Epithelial cell of prostate (primary cell): ENCODE measurements around the gene FMNL1.

ENCODE experiments used
- DNase-seq: peaks from one replicate; pipeline ENCODE4 v3.0.0-alpha.2; 2011; ENCODE audit warnings: low read depth, low spot score
- H3K27ac ChIP-seq: fragments of 450-650 bp; 2 replicates; pipeline ENCODE4 v1.5.1; 2017; ENCODE audit warnings: mild to moderate bottlenecking

The FMNL1 gene

DNA sequence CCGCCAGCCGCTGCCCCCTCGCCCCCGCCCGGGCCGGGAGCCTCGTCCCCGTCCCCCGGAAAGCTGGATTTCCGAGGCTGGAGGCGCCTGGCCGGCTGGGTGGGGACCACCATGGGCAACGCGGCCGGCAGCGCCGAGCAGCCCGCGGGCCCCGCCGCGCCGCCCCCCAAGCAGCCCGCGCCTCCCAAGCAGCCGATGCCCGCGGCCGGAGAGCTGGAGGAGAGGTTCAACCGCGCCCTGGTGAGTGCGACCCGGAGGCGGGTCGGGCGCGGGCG is 266 bp downstream of the FMNL1 start:
- H3K27ac ChIP-seq: no peak overlapping the region
- no peak for DNase-seq

- no peak overlapping the region for H3K27ac ChIP-seq
- DNase-seq: no peak
Observed at GRCh38 chr17:45222289-45222995, 757 bp downstream of the FMNL1 start.

DNA sequence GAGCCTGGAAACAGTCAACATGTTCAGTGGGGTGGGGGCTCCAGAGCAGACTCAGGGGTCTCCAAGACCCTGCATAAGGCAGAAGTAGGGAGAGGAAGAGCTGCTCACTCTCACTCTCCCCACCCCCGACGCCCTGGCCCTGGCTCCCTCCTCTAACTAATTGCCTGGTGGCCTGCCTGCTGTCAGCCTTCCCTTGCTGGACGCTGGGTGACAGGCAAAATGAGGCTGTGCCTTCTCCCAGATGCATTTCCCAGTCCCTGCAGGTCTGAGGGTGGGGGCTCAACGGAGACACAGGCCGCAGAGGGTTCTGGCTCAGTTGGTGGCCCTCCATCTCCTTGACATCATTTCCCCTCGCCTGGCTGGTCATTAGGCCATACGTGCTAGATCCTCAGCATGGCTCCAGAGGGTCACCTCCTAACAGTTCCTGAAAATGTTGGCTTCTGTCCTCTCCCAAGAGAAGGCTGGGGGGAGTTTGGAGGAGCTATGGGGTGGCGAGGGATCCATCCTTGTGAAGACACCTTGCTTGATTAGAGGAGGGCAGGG is 1.4 kb downstream of the FMNL1 start:
- no peak for DNase-seq
- H3K27ac ChIP-seq: no peak overlapping the region

GRCh38 chr17:45223539-45224528 is 2.1 kb downstream of the FMNL1 start:
- H3K27ac ChIP-seq: no peak overlapping the region
- DNase-seq: no peak

DNA sequence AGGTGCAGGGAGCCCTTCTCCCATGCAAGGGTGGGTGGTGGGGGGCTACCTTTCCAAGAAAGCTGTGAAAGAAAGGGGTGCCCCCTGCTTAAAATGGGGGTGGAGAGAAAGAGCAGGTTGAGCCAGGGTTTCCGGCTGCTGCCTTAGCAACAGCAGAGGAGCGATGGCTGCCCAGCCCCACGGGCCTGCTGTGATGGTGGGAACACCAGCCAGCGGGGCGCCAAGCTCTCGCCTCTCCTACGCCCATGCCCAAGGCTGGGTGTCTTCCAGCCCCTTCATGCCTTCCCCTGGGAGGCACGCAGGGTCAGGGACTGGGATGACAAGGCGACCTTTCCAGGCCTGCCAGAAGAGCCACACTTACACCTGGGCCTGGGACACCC is 3.0 kb downstream of the FMNL1 start:
- DNase-seq: no peak
- no peak overlapping the region for H3K27ac ChIP-seq

DNA sequence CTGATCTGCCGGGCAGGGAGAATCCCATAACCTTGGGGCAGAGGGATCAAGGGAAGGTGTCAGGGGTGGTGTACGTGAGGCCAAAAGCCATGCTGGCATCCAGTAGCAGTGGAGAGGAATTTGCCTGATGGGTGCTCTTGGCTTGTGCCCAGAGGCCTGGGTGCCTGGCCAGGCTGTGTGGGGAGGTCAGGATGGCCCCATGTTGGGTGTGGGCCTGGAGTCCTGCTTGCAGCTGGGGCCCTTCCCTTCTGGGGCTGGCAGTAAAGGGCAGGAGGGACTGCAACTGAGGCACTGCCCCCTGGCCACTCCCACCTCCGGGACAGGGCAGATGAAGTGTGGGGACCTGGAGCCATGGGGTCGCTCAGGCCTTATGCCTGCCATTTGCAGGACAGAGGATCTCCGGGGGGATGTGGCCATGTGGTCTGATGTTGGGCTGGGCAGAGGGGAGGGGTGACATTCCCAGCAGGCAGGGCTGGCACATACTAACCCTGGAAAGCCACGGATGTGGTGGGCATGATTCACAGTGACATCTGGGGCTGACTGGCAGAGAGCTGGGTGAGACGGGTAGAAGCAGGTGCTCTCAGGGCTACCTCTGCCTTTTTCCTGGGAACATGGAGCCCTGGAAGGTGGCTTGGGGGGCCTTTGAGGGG is 3.5 kb downstream of the FMNL1 start:
- H3K27ac ChIP-seq: no peak overlapping the region
- no peak for DNase-seq

DNA sequence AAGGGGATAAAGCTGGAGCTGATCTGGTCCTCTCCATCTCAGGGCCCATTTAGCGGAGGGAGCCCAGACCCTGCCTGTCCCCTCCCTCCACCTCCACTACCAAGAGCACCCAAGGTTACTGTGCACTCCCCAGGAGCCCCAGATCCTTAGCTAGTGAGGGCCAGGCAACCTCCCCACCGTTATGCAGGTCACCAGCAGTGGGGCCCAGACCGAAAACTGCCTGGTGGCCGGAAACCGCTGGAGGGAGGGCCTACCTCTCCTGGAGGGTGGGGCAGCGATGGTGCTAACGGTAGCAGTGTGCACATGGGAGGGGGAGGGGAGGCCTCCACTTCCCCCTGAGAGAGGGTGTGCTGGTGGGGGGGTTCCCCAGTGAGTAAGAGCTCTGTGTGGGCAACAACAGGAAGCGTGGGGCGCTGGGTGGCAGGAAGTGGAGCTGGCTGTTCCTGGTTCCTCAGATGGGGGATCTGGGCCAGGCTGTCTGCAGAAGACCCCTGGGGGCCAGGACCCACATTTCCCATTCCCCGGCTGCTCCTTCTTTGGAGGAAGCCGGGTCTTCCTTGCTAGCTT is 4.4 kb downstream of the FMNL1 start:
- H3K27ac ChIP-seq: no peak overlapping the region

DNA sequence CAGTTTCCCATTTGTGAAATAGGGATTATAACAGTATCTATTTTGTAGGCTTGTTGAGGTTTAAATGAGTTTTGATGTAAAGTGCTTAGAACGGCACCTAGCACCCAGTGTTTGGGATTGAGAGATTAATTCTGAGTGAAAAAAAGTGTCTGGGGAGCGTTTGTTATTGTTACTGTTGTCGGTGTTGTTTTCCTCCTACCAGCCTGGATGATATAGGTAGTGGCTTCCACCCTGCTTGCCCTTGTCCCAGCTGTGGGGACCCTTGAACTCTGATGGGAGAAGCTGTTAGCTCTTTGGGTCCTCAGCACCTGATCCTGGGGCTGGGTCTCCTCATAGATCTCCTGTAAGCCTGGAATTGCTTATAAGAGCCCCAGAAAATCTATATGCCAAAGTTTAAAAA is 4.9 kb downstream of the FMNL1 start:
- H3K27ac ChIP-seq: no peak overlapping the region
- no peak for DNase-seq

More for the DNA sequence above, 4.4 kb downstream of the FMNL1 start:
- no peak for DNase-seq

GRCh38 chr17:45227101-45227925 is 5.6 kb downstream of the FMNL1 start:
- no peak overlapping the region for H3K27ac ChIP-seq
- no peak for DNase-seq

DNA sequence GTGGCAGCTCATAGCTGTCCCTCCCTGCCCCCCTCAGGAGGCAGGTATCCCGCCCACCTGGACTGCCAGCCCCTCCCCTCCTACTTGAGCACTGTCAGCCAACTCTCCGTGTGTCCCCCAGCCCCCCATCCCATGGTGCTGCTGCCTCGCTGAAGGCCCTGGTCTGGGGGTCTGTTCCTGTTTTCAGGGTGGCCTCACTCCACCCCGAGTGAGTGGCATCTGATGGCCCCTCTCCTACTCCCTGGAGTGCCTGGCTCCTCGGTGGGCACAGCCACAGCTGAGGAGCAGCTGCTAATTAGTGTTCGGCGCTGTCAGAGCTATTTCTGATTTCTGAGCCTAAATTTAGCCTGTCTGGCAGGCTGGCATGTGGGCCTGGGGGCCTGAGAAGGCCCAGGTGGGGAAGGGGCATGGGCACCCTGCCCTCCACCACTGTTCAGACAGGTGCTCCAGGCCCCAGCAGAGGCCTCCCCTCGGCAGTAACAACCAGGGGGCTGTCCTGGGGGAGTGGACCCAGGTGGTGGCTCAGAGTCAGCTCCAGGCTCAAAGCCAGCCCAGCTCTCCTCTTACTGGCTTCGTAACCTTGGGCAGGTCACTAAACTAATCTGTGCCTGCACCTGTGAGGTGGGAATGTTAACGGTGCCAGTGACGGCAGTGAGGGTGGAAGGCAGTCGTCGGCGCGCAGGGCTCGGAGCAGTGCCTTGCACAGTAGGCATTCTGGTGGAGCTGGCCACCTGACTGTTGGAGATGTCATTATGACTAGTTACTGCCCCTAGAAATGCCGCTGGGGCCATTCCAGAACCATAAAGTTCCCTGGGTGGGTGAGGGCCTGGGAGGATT is 6.5 kb downstream of the FMNL1 start:
- H3K27ac ChIP-seq: no peak overlapping the region

GRCh38 chr17:45228763-45229539 is 7.3 kb downstream of the FMNL1 start:
- no peak overlapping the region for H3K27ac ChIP-seq

More for the DNA sequence above, 6.5 kb downstream of the FMNL1 start:
- no peak for DNase-seq

DNA sequence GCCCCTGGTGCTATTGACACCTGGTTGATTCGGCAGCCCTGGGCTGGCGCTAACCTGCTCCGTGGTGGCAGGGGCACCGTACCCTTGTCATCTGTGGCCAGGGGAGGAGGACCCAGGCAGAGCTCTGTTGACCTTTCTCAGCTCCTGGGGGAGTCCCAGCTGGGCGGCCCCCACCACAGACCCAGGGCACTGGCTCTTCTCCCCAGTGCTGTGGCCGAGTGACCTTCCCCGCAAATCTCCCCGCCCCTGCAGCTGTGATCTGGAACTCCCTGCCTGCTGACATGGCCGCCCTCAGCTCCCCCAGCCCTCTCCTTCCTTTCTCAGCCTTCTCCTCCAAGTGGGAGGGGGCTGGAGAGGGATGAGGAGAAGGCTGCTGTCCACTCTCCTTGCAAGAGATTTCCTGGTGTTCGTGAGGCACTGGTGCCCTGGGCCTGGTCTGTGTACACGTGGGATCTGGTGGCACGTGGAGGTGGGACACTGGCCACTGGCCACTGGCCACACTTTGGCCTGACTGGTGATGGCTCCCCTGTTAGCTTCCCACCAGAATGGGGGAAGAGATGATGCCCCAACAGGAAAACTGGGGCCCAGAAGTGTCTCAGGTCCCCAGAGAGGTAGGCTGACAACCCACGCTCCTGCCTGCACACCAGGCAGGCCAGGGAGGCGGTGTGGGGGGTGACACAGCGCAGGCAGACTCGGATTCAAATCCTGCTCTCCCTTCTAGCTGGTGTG is 8.2 kb downstream of the FMNL1 start:
- DNase-seq: no peak
- no peak overlapping the region for H3K27ac ChIP-seq

More at GRCh38 chr17:45228763-45229539, 7.3 kb downstream of the FMNL1 start:
- DNase-seq: no peak

- no peak for DNase-seq
- H3K27ac ChIP-seq: no peak overlapping the region
Observed at GRCh38 chr17:45230410-45230786, 8.7 kb downstream of the FMNL1 start.

DNA sequence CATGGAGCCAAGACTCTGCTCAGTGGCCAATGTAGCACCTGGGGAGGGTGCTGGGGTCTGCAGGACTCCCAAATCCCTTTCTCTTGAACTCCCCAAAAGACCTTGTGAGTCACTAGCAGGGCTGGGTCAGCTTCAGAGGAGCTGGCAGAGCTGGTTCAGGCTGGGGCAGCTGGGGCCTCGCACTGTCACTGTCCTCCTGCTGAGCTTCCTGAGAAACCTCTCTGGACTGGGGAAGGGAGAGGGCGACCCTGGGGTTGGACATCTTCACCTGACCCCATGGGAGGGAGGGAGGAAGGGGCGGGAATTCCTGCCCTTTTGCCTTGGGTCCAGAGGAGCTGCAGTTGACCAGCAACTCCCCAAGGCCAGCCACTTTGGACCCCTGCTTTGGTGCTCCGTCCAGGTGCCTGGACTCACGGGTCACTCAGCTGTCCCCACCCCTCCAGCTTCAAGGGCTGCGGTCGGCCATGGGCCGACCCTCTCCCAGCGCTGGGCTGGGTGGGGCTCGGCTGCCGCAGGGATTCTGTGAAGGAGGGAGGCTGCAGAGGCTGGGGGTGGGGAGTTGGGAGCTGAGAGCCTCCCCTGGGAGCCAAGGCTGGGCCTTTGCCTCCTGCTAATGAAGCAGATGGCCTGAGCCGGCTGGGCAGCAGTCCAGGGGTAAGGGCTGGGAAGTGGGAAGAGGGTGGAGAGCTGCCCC is 9.2 kb downstream of the FMNL1 start:
- DNase-seq: no peak
- H3K27ac ChIP-seq: no peak overlapping the region

DNA sequence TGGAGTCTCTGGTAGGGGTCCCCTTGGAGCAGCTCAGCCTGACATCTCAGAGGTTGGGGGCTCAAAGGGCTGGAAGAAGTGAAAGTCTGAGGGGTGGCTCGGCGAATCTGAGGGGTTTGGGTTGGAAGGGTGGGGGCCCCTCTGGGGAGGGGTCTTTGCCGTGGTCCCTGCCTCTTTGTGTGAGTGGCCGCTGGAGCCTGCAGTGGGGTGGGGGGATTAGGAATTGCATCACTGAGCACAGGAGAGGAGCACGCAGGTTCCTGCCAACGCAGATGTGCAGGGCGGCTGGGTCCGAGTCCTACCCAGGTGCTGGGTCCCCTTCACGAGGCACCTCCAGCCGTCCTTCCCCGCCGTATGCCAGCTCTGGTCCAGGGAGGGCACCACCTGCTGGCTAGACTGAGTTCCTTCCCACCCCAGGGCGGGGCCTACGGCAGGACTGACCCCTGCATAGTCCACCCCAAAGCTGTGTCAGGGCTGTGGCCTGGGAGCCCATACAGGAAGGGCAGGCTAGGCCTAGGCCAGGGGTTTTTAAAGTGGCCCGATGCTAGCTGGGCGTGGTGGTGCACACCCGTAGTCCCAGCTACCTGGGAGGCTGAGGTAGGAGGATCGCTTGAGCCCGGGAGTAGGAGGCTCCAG is 9.9 kb downstream of the FMNL1 start:
- H3K27ac ChIP-seq: no peak overlapping the region
- DNase-seq: no peak
